Activated naive CD8-positive, alpha-beta T cell treated with anti-CD3 and anti-CD28 coated beads for 36 hours (primary cell): ENCODE data around the gene SMAD3. TPM values are rescaled to one million over a fixed set of nuclear protein-coding genes. Genes with fewer than 3 reads are reported as not detected.

Source experiments
- DNase-seq: peaks from one replicate; pipeline ENCODE4 v3.0.0; 2021
- H3K27ac Mint-ChIP-seq: one replicate; pipeline ENCODE4 v1.8.0; 2022; ENCODE audit warnings: mild to moderate bottlenecking, moderate library complexity, mixed read lengths
- H3K27me3 Mint-ChIP-seq: one replicate; pipeline ENCODE4 v1.8.0; 2022; ENCODE audit warnings: mild to moderate bottlenecking, mixed read lengths
- H3K36me3 Mint-ChIP-seq: one replicate; pipeline ENCODE4 v1.8.0; 2021; ENCODE audit warnings: mild to moderate bottlenecking, mixed read lengths
- H3K4me1 Mint-ChIP-seq: one replicate; pipeline ENCODE4 v1.8.0; 2021; ENCODE audit warnings: mixed read lengths
- H3K4me3 Mint-ChIP-seq: one replicate; pipeline ENCODE4 v1.8.0; 2022; ENCODE audit warnings: mild to moderate bottlenecking, moderate library complexity, mixed read lengths
- H3K9me3 Mint-ChIP-seq: one replicate; pipeline ENCODE4 v1.8.0; 2022; ENCODE audit warnings: mixed read lengths
- total RNA-seq, 2 experiments: library from RNA; stranded (reverse); gene quantifications; one replicate each; pipeline ENCODE4 v1.2.3, GENCODE V29; 2021

Gene SMAD3
- total RNA-seq, 2 experiments from 2014 or later, result 15.7 to 16.4 TPM

- H3K4me1 Mint-ChIP-seq, result peaks cover 2% of the 10 kb centered on the region
- H3K4me3 Mint-ChIP-seq, result no peak overlapping the region
- peaks cover 42% of the 10 kb centered on the region for H3K36me3 Mint-ChIP-seq
- no peaks in the 10 kb centered on the region for H3K9me3 Mint-ChIP-seq
- no peak for DNase-seq
- no peak overlapping the region for H3K27ac Mint-ChIP-seq
- no peaks in the 10 kb centered on the region for H3K27me3 Mint-ChIP-seq
Observed at GRCh38 chr15:67199391-67199790, 134.0 kb downstream of the SMAD3 start.

GRCh38 chr15:67199881-67200763 lies 134.7 kb downstream of the SMAD3 start:
- H3K4me1 Mint-ChIP-seq, result peaks cover 2% of the 10 kb centered on the region
- H3K4me3 Mint-ChIP-seq, result no peak overlapping the region
- peaks cover 43% of the 10 kb centered on the region for H3K36me3 Mint-ChIP-seq
- H3K9me3 Mint-ChIP-seq, result no peaks in the 10 kb centered on the region
- H3K27ac Mint-ChIP-seq, result no peak overlapping the region
- no peak for DNase-seq
- H3K27me3 Mint-ChIP-seq, result no peaks in the 10 kb centered on the region

GRCh38 chr15:67201136-67201535 lies 135.7 kb downstream of the SMAD3 start:
- no peak overlapping the region for H3K4me3 Mint-ChIP-seq
- H3K27ac Mint-ChIP-seq, result no peak overlapping the region
- no peak for DNase-seq
- no peaks in the 10 kb centered on the region for H3K9me3 Mint-ChIP-seq
- peaks cover 42% of the 10 kb centered on the region for H3K36me3 Mint-ChIP-seq
- H3K4me1 Mint-ChIP-seq, result peaks cover 2% of the 10 kb centered on the region
- no peaks in the 10 kb centered on the region for H3K27me3 Mint-ChIP-seq

DNA sequence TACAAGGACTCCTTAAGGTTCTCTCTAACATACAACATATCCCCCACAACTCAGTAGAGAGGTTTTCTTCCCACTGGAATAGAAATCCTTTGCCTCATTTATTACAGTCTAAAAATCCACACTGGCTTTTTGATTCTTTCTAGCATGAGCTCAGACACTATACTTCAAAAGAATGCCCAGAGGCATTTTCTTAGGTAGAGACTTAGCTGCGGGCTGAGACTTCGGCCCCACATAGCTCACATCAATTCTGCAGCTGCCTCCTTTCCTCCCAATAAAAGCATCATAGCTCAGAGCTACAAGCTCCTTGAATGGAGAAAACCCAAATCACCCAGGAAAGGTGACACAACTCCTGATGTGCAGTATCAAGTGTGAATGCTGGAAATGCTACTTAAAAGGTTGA lies 136.7 kb downstream of the SMAD3 start:
- H3K9me3 Mint-ChIP-seq, result no peaks in the 10 kb centered on the region
- DNase-seq, result no peak
- no peaks in the 10 kb centered on the region for H3K27me3 Mint-ChIP-seq
- H3K4me1 Mint-ChIP-seq, result peaks cover 2% of the 10 kb centered on the region
- no peak overlapping the region for H3K27ac Mint-ChIP-seq
- peaks cover 33% of the 10 kb centered on the region for H3K36me3 Mint-ChIP-seq
- no peak overlapping the region for H3K4me3 Mint-ChIP-seq

- Mint-ChIP-seq H3K27ac (no peak overlapping the region), H3K27me3 (no peaks in the 10 kb centered on the region), H3K4me3 (no peak overlapping the region), H3K4me1 (peaks cover 2% of the 10 kb centered on the region), H3K9me3 (no peaks in the 10 kb centered on the region), H3K36me3 (peaks cover 27% of the 10 kb centered on the region)
- DNase-seq, result no peak
Observed at GRCh38 chr15:67202991-67203390, 137.6 kb downstream of the SMAD3 start.

GRCh38 chr15:67207555-67208207 lies 142.3 kb downstream of the SMAD3 start:
- Mint-ChIP-seq H3K27ac (no peak overlapping the region), H3K36me3 (peaks cover 24% of the 10 kb centered on the region)
- no peak for DNase-seq

GRCh38 chr15:67208396-67208795 lies 143.0 kb downstream of the SMAD3 start:
- Mint-ChIP-seq H3K9me3 (no peaks in the 10 kb centered on the region), H3K27me3 (no peaks in the 10 kb centered on the region), H3K4me3 (no peak overlapping the region), H3K4me1 (no peaks in the 10 kb centered on the region), H3K36me3 (peaks cover 20% of the 10 kb centered on the region), H3K27ac (no peak overlapping the region)
- DNase-seq, result no peak

More at GRCh38 chr15:67207555-67208207, 142.3 kb downstream of the SMAD3 start:
- no peak overlapping the region for H3K4me3 Mint-ChIP-seq
- H3K9me3 Mint-ChIP-seq, result no peaks in the 10 kb centered on the region
- H3K4me1 Mint-ChIP-seq, result no peaks in the 10 kb centered on the region
- H3K27me3 Mint-ChIP-seq, result no peaks in the 10 kb centered on the region

DNA sequence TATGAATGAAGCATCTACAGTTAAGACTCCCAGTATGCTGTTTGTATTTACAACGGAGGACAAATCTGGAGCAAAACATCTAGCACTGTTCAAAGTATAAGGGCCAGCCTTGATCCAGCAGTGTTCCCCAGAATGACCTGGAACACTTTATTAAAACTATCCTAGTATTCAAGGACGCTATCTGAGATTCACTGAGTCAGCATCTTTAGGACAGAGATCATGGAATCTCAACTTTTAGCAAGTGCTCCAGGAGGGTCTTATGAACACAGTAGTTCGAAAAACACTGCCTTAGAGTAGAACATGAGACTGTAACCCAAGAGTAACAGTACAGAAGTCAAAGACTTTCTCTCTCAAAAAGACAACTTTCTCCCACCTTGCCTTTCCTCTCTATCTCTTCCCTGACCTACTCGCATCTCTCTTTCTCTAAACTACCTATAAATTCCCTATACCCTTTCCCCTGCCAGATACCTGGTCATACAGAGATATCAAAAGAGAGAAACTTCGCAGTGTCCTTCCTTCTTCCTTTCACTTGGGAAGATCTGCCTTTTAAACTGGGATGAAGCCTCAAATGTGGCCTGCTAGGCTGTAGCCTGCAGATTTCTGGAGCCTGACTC lies 145.3 kb downstream of the SMAD3 start:
- H3K36me3 Mint-ChIP-seq, result peaks cover 17% of the 10 kb centered on the region
- H3K27me3 Mint-ChIP-seq, result no peaks in the 10 kb centered on the region
- no peaks in the 10 kb centered on the region for H3K9me3 Mint-ChIP-seq
- no peaks in the 10 kb centered on the region for H3K4me1 Mint-ChIP-seq
- H3K4me3 Mint-ChIP-seq, result no peak overlapping the region
- no peak overlapping the region for H3K27ac Mint-ChIP-seq
- DNase-seq, result no peak

- H3K27ac Mint-ChIP-seq, result no peak overlapping the region
- no peak overlapping the region for H3K4me3 Mint-ChIP-seq
- H3K9me3 Mint-ChIP-seq, result no peaks in the 10 kb centered on the region
- no peaks in the 10 kb centered on the region for H3K4me1 Mint-ChIP-seq
- peaks cover 23% of the 10 kb centered on the region for H3K36me3 Mint-ChIP-seq
- no peak for DNase-seq
- H3K27me3 Mint-ChIP-seq, result no peaks in the 10 kb centered on the region
Observed at GRCh38 chr15:67212684-67213367, 147.4 kb downstream of the SMAD3 start.

DNA sequence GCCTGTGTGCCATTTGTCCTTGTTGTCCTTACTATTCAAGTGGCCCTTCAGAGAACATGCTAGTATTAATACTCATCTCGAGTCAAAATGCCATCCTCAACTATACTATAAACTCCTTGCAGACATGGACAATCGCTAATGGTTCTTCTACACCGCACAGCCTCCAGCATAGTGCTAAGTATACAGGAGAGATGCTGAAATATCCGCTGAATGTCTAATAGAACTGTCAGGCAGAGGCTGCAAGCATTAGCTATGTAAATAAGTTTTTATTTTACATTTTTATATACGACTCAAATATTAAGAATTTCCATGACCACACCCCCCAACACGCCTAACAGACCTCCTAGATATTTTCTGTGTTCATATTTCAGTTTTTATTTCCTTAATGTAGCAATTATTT lies 149.7 kb downstream of the SMAD3 start:
- no peaks in the 10 kb centered on the region for H3K9me3 Mint-ChIP-seq
- peaks cover 1% of the 10 kb centered on the region for H3K4me1 Mint-ChIP-seq
- DNase-seq, result no peak
- no peak overlapping the region for H3K4me3 Mint-ChIP-seq
- H3K27me3 Mint-ChIP-seq, result no peaks in the 10 kb centered on the region
- H3K27ac Mint-ChIP-seq, result no peak overlapping the region
- H3K36me3 Mint-ChIP-seq, result peaks cover 28% of the 10 kb centered on the region

DNA sequence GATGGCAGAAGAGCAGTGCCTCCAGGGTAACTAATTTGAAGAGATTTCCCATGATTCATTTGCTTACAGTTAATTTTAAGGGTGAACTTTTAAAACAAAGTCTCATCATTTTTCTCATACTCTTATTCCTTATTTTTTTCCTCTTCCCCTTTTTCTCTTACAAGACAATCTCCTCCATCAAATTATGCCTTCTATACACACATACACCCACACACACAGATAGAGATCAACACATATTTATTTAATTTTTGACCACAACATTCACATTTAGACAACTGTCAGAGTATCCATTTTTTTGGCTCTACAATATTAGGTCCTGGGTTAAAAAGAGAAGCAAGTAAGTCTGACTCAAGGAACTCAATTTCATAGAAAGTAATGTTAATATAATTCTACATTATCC lies 151.5 kb downstream of the SMAD3 start:
- Mint-ChIP-seq H3K9me3 (no peaks in the 10 kb centered on the region), H3K27me3 (no peaks in the 10 kb centered on the region), H3K27ac (no peak overlapping the region), H3K4me3 (no peak overlapping the region), H3K4me1 (peaks cover 1% of the 10 kb centered on the region), H3K36me3 (peaks cover 27% of the 10 kb centered on the region)
- no peak for DNase-seq

- Mint-ChIP-seq H3K27me3 (no peaks in the 10 kb centered on the region), H3K4me1 (peaks cover 1% of the 10 kb centered on the region), H3K36me3 (peaks cover 27% of the 10 kb centered on the region), H3K9me3 (no peaks in the 10 kb centered on the region), H3K4me3 (no peak overlapping the region), H3K27ac (no peak overlapping the region)
- DNase-seq, result no peak
Observed at GRCh38 chr15:67218428-67218827, 153.0 kb downstream of the SMAD3 start.

- peaks cover 1% of the 10 kb centered on the region for H3K4me1 Mint-ChIP-seq
- no peak for DNase-seq
- H3K9me3 Mint-ChIP-seq, result no peaks in the 10 kb centered on the region
- H3K36me3 Mint-ChIP-seq, result peaks cover 27% of the 10 kb centered on the region
- H3K27ac Mint-ChIP-seq, result no peak overlapping the region
- no peaks in the 10 kb centered on the region for H3K27me3 Mint-ChIP-seq
- no peak overlapping the region for H3K4me3 Mint-ChIP-seq
Observed at GRCh38 chr15:67219288-67219687, 153.9 kb downstream of the SMAD3 start.

DNA sequence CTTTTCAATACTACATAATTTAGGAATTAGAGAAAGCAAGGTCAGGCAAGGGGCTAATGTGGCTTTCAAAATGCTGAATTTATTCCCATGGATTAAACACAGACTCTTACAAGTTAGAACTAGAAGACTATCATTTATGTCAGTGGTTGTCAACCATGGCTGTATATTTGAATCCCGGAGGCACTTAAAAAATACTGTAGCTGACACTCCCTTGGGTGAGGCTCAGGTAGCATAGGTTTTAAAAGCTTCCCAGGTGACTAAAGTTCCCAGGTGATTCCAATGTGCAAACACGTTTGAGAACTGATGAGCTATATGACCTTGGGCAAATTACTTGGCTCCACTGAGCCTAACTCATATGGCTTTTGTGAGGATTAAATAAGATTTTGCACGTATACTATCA lies 159.5 kb downstream of the SMAD3 start:
- no peak for DNase-seq
- Mint-ChIP-seq H3K27ac (no peak overlapping the region), H3K36me3 (peaks cover 19% of the 10 kb centered on the region), H3K4me3 (no peak overlapping the region), H3K9me3 (no peaks in the 10 kb centered on the region), H3K27me3 (no peaks in the 10 kb centered on the region), H3K4me1 (peaks cover 4% of the 10 kb centered on the region)

DNA sequence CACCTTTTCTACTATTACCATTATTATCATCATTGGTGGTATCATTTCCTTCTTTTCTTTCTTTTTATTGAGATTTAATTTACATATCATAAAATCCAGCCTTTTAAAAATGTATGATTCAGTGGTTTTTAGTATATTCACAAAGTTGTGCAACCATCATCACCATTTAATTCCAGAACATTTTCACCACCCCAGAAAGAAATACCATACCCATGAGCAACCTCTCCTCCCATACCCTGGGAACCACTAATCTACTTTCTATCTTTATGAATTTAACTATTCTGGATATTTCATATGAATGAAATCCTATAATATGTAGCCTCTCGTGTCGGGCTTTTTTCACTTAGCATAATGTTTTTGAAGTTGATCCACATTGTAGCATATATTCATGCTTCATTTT lies 159.9 kb downstream of the SMAD3 start:
- Mint-ChIP-seq H3K9me3 (no peaks in the 10 kb centered on the region), H3K4me1 (peaks cover 4% of the 10 kb centered on the region), H3K4me3 (no peak overlapping the region), H3K27me3 (no peaks in the 10 kb centered on the region), H3K36me3 (peaks cover 15% of the 10 kb centered on the region), H3K27ac (no peak overlapping the region)
- no peak for DNase-seq
